NK-92 (cell line): ENCODE measurements around the gene SYCE1.
"Not testable (repeated sequence)": the region's sequence is repeated elsewhere in the genome, so short reads cannot be mapped to it uniquely, and the experiment has no call there.

Experiments
- DNase-seq: peaks from one replicate; lab custom pipeline; 2025; ENCODE audit not compliant: unreplicated experiment; lab: John Stamatoyannopoulos, UW

SYCE1 gene

DNA sequence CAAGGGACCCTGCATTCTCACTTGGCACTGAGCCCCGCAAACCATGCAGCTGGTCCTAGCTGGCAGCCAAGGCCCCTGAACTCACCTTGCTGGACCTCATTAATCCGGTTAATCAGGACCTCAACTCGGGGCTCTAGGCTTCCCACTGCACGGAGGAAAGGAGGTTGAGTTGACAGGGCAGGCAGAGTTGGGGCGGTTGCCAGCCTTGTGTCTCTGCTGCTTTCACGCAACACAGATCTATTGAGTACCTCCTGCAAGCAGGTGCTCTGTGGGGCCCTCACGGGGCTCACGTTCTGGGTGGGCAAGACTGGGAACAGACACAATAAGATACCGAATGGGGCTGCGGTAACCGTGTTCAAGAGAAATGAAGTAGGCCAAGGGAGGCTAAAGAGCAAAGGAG, 6.2 kb downstream of the SYCE1 start:
- no peak for DNase-seq

GRCh38 chr10:133557381-133557780, 8.0 kb downstream of the SYCE1 start:
- no peak for DNase-seq

DNA sequence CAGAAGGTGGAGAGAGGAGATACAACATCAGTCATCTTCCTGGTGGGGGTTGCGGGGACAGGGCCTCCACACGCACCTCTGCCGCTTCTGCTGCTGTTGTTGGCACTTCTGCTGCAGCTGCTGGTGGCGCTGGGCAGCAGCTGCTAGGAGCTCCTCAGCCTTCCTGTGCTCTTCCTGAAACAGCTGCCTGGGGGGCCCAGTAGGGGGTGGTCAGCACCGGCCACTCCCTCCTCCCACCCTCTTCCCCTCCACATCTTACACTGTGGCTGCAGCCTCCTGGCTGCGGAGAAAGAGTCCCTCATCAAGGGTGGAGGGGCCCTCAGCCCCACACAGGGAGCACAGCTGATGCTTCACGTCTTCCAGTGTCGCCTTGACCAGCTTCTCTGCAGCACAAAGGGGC, 9.9 kb downstream of the SYCE1 start:
- DNase-seq, result no peak

GRCh38 chr10:133554600-133554999, 10.8 kb downstream of the SYCE1 start:
- no peak for DNase-seq

GRCh38 chr10:133544506-133544905, 20.9 kb downstream of the SYCE1 start:
- DNase-seq, result no peak

GRCh38 chr10:133541441-133541975, 23.9 kb downstream of the SYCE1 start:
- DNase-seq, result not testable (repeated sequence)

GRCh38 chr10:133537546-133538545, 27.5 kb downstream of the SYCE1 start:
- no peak for DNase-seq

DNA sequence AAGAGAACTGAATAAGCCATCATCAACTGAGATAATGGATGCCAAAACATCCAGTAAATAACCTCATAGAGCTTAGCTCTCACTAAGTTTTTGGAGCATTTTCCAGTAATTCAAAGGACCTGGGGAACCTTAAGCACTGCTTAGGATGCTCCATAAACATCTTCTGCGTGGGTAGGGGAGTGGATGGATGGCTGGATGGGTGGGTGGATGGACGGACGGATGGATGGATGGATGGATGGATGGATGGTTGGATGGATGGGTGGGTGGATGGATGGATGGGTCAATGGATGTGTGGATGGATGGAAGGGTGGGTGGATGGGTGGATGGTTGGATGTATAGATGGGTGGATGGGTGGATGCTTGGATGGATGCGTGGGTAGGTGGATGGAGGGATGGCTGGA, 29.2 kb downstream of the SYCE1 start:
- no peak for DNase-seq

DNA sequence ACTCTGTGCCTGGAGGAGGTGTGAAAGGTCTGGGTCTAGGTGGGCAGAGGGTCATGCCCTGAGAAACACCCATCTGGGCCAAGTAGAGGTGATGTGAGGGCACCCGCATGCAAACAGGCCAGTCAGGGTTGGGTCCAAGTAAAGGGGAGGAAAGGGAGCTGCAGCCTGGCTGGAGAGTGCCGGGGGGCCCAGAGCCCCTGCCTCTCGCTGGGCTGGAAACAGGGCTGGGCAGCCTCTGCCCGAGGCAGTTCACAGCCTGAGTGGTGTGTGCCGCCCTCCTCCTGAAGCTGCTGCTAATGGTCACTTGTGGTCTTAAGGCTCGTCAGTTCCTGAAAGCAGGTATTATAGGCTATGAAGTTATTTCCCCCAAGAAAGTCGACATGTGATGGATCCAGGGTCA, 31.0 kb downstream of the SYCE1 start:
- DNase-seq, result no peak

DNA sequence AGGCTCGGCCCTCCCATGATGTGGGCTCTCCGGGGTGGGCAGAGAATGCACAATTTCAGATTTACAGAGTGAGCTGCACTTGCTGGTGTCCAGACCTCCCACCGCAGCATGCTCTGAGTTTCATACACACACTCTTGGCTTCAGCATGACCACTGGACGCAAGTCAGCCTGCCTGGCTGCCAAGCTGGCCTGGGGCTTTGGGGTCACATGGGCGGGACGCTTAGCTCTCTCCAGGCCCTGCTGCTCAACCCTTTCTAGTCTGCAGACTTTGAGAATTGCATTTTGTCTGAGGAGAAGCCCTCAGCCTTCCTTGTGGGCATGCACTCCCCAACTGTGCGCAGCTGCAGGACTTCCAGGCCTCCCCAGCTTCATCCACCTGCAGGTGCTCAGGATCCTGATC, 32.5 kb downstream of the SYCE1 start:
- no peak for DNase-seq

- DNase-seq, result no peak
Observed at GRCh38 chr10:133530506-133530905, 34.9 kb downstream of the SYCE1 start.

DNA sequence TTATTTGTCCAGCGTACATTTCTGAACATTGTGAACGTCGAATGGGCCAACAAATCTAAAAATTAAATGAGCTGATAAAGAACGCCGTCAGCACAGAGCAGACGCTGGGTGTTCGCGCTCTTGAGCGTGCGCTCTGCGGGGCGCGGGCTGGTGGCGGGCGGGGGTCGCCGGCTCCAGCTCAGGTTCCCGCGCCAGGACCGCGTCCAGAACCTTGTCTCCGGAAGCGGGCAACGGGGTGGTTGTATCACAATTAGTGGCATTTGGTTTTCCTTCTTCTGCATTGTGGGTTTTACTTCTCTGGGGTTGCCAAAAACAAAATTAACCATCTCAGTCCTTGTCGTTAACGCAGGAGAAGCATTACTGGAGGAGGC, 35.8 kb downstream of the SYCE1 start:
- no peak for DNase-seq

- no peak for DNase-seq
Observed at GRCh38 chr10:133528845-133529575, 36.4 kb downstream of the SYCE1 start.

DNA sequence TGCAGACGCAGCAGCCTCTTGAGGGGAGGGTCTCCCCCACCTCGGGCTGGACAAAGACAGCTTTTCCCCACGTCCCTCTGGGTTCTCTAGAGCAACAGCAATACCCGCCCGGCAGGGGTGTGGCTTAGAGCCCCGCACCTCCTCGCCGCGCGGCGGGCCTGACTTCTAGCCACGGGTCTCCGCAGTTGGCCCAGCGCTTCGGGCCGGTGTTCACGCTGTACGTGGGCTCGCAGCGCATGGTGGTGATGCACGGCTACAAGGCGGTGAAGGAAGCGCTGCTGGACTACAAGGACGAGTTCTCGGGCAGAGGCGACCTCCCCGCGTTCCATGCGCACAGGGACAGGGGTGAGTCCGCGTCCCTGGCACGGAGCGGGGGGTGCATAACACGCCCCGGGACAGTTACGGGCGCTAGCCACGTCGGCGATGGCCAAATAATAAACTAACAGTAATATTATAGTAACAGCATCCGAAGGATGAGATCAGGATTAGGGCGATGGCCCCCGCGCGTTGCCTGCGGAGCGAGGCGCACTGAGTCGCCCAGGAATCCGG, 37.0 kb downstream of the SYCE1 start:
- no peak for DNase-seq

DNA sequence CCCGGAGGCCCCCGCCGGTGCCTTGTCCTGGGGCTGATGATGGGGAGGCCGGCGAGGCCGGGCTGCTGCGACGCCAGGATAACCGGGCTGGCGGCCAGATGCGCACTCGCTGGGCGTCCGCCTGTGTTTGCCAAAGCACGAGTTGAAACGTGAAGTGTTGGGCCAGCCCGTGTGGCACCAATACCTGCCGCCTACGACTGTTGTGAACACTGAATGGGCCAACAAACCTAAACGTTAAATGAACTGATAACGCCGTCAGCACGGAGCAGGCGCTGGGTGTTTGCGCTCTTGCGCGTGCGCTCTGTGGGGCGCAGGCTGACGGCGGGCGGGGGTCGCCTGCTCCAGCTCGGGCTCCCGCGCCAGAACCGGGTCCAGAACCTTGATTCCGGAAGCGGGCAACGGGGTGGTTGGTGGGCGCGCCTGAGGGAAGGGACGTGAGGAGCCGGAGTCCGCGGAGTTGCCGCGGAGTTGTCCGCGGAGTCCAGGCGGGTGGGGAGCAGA, 37.6 kb downstream of the SYCE1 start:
- no peak for DNase-seq

DNA sequence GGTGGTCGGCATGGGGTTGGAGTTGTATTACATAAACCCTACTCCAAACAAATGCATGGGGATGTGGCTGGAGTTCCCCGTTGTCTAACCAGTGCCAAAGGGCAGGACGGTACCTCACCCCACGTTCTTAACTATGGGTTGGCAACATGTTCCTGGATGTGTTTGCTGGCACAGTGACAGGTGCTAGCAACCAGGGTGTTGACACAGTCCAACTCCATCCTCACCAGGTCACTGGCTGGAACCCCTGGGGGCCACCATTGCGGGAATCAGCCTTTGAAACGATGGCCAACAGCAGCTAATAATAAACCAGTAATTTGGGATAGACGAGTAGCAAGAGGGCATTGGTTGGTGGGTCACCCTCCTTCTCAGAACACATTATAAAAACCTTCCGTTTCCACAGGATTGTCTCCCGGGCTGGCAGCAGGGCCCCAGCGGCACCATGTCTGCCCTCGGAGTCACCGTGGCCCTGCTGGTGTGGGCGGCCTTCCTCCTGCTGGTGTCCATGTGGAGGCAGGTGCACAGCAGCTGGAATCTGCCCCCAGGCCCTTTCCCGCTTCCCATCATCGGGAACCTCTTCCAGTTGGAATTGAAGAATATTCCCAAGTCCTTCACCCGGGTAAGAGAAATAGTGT, 38.3 kb downstream of the SYCE1 start, which contains the start of gene CYP2E1:
TSS of gene CYP2E1 (plus strand) at position 407 of the 632 bp plus-strand sequence. CDS start at position 440, 33 bp downstream.
- DNase-seq, result no peak

- no peak for DNase-seq
Observed at GRCh38 chr10:133525444-133525843, 39.9 kb downstream of the SYCE1 start.

- no peak for DNase-seq
Observed at GRCh38 chr10:133523631-133524203, 41.7 kb downstream of the SYCE1 start.

GRCh38 chr10:133520193-133520738, 45.1 kb downstream of the SYCE1 start:
- peak; percentile 41 for DNase-seq

GRCh38 chr10:133518517-133518916, 46.9 kb downstream of the SYCE1 start:
- DNase-seq, result not testable (repeated sequence)
